Spleen (tissue), 7 donors: ENCODE measurements around the gene YIPF5.

Experiments
- POLR2A ChIP-seq, 3 donors: fragments of 450-650 bp; IDR thresholded peaks; one replicate each; pipeline ENCODE4 v1.5.1; 2017; ENCODE audit warnings: antibody characterized with exemption in 3 of 3, mild to moderate bottlenecking in 1 of 3
- TF ChIP-seq, protein P1 (sequence below), 11 experiments: fragments of 200-600 bp in 7 of 11; fragments of 450-650 bp in 4 of 11; sonication (generic) in 4 of 11; IDR thresholded peaks in 8 of 11; conservative IDR thresholded peaks in 3 of 11; 1 replicate in 7 of 11; 2 replicates in 4 of 11; pipeline versions ENCODE4 v1.4.0 to v1.8.0; 2016 to 2021; ENCODE audit warnings: antibody characterized with exemption in 11 of 11, inconsistent platforms in 4 of 11, mild to moderate bottlenecking in 1 of 11
- donor health status: DM: no; HTN: no; CAD: no; lungs with moderate emphysema.
- donor health status: DM: no; HTN: no; CAD: no.
- donor health status: DM: no; HTN: no; CAD: no.

DNA sequence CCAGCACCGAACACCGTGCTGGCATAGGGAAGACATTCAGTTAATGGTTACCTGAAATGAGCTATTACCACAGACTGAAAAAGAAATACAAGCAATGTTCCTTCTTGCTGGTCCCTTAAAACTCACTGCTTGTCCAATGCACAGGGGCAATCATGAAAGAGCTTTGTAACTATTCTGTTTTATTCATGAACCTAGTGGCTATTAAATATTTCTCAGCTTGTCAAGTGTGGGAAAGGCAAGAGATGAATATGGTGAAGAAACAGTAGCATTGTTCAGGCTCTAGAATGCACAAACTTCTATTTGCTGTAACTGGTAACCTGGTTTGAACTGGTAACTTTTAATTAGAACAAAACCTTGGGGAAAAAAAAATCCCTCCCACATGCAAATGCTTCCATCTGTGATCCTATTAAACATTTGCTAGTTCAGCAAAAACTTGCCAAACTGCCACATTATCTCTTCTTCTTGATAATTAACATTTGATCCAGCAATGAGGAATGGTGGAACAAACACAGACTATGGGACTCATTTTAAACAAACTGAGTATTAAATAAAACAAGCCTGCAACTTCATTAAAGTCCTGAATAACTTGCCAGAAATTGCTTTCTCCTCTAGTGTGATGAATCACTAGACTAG is 36.1 kb downstream of the YIPF5 start:
- no peak for TF ChIP-seq POLR2A (IDR thresholded peaks at IDR 0.05)
- TF ChIP-seq, protein P1, sequence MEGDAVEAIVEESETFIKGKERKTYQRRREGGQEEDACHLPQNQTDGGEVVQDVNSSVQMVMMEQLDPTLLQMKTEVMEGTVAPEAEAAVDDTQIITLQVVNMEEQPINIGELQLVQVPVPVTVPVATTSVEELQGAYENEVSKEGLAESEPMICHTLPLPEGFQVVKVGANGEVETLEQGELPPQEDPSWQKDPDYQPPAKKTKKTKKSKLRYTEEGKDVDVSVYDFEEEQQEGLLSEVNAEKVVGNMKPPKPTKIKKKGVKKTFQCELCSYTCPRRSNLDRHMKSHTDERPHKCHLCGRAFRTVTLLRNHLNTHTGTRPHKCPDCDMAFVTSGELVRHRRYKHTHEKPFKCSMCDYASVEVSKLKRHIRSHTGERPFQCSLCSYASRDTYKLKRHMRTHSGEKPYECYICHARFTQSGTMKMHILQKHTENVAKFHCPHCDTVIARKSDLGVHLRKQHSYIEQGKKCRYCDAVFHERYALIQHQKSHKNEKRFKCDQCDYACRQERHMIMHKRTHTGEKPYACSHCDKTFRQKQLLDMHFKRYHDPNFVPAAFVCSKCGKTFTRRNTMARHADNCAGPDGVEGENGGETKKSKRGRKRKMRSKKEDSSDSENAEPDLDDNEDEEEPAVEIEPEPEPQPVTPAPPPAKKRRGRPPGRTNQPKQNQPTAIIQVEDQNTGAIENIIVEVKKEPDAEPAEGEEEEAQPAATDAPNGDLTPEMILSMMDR (IDR thresholded peaks at IDR 0.05 in 8 of 11, conservative IDR thresholded peaks at IDR 0.05 in 3 of 11) = no peak
